Activated CD4-positive, alpha-beta T cell treated with anti-CD3 and anti-CD28 coated beads, Interleukin-2, amount 50 U/mL, for 24 hours (primary cell): ENCODE measurements around the gene FOXP1.
A peak's percentile ranks its signal among the peaks of the same experiment; 100 is the strongest.

ENCODE experiments used
- DNase-seq, 2 donors: peaks; one replicate each; pipeline ENCODE4 v3.0.0-alpha.2; 2020; ENCODE audit warnings: low read depth in 1 of 2, low spot score in 1 of 2

Gene FOXP1

DNA sequence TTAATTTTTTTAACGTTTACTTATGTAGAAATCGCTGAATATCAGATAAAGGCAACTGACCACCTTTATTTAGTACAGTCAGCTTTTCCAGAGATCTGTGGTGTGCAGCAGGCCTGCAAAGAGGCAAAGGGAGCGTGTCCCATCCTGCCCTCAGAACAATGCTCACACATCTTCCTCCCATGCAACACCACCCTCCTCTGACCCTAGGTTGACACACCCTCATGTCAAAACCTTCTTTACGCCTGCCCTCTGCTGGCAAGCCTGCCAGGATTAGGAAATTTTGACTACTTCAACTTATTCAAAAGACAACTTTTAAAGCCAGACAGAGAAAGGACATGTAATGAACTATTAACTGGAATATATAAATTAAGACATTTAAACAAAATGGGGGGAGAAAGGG, 513.7 kb downstream of the FOXP1 start:
- peak in 1 of 2 donors; percentile 66 for DNase-seq

DNA sequence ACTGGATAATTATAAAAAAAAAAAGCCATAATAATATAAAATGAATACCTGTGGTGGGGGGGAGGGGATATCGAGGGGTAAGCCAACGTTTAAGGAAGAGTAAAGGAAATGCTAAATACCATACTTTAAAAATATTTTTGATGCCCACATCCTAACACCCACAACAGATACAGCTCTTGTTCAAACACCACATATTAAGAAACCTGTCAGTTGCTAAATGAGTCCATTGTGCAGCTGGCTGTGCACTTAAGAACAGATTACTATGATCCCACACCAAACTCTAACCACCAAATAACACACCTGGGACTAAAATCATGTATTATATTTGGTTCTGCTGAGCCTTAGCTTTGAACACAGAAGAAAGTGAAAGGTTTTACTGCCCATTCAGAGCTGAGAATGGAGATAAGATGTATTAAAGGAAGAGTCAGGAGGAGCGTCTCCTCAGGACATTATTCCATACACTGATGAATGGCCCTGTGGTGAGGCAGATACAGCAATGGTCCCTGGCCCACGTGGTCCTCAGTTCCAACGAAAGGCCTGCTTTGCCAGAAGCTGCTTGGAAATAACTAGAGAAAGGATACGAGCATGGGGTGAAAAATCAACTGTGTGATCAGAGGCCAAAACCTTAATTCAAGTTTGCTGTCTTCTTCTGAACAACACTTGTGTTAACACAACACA, 515.4 kb downstream of the FOXP1 start:
- no peak for DNase-seq

DNA sequence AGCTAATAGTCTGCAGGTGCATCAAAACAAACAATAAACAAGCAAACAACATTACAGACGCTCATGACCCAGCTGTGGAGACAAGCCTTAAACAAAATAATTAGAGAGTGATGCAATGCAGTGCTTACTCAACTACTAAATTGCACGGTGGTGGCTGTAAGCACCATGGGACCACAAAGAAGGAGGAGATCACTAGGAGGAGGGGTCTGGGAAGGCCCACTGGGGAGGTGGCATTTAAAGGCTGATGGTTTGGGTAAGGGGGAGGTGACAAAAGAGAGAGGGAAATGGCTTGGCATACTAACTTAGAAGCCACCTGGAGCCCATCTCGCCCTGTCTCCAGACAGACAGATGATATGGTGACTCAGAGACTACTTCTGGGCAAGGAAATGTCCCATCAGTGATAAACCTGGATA, 516.7 kb downstream of the FOXP1 start:
- no peak for DNase-seq

DNA sequence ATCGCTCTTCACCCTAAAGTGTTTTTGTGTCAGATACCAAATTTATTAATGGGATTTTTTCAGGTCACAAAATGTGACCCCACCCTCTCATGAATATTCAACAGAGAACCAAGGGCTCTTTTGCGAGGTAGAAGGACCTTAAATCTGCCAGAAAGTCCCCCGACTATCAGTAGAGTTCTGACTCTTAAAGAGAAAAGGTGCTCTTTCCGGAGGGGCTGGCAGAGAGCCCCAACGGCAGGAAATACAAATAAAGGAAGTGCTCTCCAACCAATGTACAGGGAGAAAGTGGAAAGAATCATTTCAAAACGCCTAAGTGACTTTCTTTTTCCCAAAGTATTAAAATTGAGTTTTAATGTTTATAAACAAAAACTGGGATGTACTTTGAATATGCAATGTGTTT, 517.2 kb downstream of the FOXP1 start:
- DNase-seq, result no peak

DNA sequence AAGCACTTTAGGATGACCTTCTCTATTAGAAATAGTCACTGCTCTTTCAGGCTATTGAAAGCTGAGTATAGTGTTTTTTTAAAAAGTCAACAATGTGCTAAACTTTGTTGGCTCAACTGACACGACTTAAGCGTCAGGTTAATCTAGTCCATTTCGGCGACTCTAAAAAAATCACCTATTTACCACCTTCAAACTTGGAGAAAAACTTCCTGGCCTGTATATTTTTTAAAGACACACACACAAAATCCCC, 517.8 kb downstream of the FOXP1 start:
- DNase-seq, result no peak

DNA sequence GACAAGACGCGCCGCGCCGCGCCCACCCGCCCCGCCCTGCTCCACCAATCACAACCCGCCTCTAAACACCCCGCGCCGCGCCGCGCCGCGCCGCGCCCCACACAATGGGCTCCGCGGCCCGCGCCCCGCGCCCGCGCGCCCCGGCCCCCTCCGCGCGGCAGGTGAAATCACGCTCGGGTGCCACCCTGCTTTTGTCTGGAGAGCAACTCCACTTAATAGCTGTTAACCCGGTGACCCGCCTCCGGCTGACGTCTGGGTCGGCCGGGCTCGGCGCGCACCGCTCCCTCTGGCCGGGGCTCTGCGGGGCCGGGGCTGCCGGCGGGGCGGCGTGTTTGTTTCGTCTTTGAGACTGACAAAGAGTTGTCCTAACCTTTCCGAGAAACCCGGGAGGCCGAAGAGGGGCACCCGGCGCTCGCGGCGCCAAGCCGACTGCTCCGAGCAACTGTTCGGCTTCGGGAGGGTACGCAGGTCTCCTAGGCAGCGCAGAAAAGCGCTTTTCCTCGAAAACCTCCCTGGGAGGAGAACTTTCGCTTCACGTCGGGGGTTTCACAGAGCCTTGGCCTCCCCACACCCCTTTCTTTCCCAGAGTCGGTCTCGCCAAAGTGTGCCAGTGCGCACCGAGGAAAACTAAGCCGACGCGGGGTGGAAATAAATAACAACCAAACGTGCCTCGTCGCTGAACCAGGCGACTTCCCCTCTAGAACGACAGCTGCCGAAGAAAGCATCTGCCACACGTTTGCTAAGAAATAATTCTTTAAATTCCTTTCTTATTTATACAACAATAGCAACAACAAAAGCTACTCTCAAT, 518.4 kb downstream of the FOXP1 start:
- peak in 1 of 2 donors; percentile 40 for DNase-seq

DNA sequence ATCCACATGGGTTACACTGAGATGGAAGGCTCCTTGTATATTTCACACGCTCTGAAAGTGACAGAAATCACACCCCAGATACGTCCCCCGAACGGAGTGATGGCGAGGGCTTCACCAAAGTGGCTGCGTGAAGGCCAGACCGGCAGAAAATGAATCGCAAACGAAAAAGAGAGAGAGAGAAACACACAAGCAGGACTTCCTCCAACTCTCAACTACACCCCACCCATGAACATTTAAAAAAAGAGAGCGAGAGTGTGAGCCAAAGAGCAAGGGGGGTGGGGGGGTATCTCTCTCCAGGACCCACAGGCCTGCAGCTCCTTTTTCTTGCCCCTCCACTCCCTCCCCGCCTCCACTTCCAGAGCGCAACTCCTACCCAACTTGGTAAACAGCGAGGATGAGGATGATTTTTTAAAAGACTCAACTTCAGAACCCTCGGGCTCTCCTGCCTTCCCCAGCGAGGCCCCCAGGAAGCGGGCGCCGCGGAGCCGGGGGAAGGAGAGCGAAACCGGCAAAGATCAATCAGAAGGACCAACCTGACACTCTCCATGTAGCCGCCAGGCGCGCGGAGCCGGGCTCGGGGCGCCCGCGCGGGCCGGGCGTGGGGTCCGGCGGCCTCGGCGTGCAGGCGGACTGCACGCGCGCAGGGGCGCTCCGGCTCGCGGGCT, 519.1 kb downstream of the FOXP1 start:
- peak in 1 of 2 donors; percentile 57 for DNase-seq

DNA sequence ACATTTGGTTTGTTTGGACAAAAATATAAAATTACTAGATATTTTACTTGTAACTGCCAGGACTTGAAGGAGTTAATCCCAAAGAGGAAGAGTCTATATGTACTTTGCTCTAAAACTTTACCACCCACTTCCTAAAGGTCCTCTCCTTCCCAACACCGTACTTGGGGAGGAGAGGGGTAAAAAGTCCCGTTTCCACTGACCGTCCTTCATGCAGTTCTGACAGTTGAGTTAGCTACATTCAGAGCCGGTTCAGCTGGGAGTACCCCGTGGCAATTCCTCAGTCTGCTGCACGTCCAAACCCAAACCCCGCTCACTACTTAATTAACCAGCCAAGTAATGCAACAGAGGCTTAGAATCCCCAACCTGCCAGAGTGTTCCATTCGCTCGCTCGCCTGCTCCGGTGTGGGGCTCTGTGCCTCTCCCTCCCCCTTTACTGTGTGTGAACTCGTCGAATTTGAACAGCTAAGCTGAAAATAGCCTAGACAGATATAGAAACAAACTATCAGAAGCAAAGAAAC, 519.7 kb downstream of the FOXP1 start:
- DNase-seq, result peak; percentile 44 to 67

DNA sequence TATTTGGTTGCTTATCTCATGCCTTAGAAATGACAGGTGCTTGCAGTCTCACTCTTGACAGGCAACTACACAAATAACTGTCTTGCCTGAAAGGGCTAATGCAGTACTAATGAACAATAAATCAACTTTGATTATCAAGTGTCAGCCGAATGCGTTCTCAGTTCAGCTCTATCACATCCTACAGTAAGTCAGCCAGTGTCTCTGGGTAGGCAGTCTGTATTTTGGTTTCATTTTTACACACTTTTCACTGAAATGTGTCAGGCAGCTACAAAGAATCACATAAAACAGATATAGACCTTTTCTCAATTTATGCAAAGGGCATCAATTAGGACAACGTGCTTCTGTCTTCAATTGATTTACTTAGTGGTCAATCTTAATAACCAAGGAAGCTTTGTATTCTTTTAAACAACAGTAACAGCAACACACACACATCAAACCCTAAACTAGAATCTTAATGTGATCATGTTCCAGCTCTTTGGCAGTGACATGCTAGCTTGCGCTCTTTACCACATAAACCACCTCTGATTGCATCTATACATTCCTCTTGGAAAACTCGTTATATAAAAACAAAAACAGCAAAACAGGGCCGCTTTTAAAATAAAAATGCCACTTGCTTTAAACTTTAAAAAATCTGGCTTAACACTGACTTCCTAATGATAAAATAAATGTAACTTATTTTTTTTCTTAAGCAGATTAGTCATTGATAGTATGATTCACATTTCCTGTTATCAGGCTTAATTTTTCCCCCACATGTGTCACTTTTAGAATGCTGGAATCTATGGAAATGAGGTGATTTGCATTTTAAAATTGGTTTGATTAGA, 520.4 kb downstream of the FOXP1 start:
- peak in 1 of 2 donors; percentile 59 for DNase-seq

DNA sequence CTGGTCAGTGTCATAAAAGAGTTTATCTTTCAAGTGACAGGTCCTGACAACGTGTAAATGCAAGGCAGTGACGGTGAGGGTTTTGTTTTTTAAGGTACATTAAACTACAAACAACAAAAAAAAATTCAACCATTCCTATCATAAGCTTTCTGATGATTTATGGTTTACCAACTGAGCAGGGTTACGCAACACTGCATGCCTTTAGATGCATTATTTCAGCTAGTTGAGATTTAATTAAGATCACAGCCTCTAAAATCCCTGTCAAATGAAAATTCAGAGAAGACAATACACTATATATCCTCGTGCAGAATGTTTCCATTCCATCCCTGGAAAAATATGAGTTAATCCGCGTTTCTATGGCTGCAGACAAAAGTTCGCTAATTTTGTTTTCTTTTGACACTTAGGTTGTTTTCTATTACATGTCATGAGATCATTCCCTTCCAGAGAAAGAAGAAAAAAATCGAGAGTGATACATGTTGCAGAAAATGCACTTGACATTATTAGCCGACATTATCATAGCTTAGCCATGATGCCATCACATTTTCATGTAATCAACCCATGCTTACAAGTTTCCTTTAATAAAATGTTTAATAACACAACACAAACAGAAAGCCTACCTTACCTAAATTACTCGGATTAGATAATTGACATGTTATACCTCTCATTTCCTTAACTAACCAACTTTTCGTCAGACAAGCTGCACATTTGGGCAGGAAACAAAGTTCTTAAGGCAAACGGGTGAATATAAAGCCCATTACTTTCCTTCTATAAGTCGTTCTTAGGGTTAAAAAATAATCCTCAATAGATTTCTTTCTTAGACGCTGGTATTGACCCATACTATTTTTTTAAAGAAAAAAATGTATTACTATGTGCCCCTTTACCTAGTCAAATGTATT, 521.2 kb downstream of the FOXP1 start:
- DNase-seq, result no peak

DNA sequence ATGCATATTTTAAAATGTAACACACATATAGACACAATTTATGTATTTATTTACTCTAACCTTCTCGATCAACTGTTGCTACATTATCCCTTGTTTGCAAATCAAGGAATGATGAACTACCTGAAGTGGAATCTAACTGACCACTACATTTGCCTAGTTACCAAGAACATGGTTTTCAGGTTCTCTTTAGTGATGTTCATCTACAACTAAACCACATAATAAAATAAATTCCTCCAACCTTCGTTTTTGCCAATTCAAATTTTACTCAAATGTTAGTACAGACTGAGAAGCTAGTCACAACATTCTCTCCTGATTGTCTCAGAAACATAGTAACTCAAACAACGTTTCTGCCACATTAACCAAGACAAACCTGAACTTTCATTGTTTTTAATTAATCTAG, 521.9 kb downstream of the FOXP1 start:
- no peak for DNase-seq

DNA sequence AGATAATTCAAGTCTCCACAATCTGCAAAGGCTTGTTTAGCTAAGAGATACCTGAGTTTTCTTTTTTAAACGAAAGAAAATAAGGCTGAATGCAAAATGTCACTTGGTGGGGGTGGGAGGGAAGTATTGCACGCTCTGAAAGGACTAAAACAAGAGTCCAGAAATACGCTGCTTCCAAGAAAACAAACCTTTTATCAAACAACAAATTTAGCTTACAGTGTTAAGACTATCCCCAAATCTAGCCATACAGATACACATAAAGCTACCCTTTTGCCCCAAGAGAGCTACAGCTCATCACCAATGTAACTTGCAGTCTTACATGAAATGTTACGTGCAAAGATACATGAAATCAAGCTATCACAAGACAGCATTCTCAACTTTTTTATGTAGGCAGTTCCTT, 522.5 kb downstream of the FOXP1 start:
- DNase-seq, result no peak

DNA sequence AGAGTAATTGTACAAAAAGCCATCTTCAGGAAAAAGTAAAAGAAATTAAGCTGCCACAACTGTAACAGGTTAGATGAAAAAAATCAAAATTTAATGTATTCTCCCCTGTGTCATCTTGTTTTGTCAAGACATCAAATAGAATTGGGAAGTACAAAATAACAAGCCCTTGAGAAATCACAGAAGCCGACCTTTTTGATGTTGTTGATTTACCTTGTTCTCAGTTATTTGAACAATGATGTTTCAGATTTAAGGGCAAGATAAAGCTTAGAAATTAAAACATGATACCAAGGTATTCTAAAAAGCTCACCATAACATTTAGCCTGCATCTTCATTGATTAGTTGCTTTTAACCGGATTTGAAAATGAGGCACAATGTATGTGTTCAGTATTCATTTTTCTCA, 523.0 kb downstream of the FOXP1 start:
- no peak for DNase-seq

DNA sequence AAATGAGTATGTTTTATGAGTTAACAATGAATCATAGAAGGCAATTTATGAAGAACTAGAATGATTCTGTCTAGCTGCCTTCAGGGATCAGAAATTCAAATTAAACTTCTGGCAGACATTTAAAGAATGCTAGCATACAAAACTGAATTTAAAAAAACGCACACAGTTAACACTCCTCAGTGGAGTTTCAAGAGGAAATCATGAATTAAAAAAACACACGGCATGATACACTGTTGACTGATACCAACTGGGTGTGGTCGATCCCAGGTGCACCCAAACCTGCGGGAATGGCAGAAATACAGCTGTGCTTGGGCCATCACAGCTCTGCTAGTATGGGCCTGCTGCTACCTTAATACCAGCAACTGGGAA, 526.0 kb downstream of the FOXP1 start:
- no peak for DNase-seq

DNA sequence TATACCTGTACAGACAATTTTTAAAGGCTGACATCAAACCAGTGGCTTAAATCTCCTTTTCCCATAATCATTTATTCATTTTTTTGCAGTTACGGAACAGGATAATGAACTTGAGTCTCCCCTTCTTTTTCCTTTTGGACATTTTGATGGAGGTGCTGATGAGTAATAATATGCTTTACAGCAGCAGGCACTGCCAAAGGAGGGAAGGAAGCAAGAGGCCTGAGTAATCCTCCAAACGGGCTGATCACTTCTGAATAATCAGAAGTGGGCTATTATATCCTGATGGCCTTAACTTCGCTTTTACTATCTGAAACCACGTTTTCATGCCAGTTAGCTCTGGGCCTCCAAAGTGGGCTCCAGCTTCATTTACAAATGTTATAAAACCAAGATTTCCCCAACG, 527.2 kb downstream of the FOXP1 start:
- DNase-seq, result no peak

DNA sequence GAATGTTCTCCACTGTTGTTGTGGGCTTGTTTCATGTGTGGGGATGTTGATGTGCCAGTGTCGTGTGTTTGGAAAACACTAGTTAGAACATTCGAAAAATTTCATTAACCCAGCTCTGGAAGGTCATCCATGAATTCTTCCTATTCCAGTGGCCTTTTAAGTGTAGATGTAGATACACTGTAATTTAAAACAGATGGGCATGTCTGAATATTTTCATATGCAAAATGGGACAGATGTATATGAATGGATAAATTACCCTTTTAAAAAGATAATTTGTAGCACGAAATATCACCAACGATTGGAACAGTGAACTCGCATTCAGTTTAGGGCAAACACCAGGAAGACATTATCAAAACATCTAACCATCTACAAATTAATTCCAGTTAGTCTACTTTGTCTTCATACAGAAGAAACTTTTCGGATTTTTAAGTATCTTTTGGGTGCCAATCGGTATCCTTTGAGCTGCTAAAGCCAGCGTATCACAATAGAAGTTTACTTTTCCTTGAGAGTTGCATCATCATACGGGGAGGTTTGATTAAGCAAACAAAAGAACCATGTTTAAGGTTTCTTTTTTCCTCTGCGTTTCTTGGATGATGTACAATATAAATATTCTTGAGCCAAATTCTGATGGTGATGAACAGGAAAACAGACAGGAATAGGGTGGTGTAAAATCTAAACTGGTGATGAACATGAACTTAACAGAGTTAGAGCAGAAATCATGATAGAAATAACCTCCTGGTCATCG, 528.1 kb downstream of the FOXP1 start:
- DNase-seq, result no peak

DNA sequence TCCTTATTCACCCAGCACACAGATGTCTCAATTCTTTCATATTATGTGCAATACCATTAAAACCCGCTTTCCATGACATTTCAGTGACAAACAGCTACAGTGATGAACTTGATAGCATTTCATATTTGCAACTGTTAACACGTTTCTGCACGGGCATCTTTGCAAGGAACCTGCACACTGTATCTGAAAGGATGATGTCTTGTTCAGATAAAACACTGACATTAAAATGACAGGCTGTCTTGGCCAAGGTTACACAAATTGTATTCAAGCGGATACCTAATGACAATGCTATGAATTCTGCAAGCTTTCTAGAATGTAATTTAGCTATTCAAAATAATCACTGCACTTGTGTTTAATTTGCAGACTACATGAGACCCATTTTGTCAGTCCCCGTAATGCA, 529.2 kb downstream of the FOXP1 start:
- no peak for DNase-seq

DNA sequence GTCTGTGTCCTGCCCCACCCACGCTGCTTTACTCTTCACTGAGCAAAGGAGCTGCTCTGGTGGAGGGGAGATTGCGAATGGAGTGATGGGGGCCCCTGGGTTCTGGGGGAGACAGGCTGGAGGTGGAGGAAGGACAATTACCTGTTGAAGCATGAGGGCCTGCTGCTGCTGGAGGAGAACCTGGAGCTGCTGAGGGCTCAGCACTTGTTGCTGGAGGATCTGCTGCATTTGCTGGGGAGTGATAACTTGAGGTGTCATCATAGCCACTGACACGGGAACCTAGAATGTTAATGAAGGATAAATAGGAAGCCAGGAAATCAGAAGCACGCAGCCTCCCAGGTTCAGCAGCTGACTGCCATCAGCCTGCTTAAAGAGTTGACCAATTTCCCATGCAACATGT, 530.0 kb downstream of the FOXP1 start:
- DNase-seq, result no peak

DNA sequence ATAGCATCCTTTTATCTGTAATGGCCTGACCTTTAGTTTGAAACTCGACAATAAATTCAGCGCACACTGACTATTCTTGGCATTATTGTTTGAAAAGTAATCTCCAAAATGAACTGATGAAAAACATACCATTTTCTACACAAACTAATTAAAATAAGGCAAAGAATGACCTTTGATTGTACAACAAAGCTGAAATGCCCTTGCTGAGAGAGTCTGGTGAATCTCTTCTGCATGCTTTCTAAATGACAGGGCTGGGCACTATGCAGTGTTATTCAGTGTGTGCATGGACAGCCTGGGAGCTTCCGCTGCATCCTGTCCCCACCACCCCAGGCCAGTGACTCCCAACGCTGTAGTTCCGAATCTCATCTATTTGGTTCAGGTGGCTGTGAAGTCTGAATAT, 530.8 kb downstream of the FOXP1 start:
- DNase-seq, result no peak
